ENCODE results near the gene OR4E1. TPM values are rescaled to one million over a fixed set of nuclear protein-coding genes. Genes with fewer than 3 reads are reported as not detected.

The OR4E1 gene, protein sequence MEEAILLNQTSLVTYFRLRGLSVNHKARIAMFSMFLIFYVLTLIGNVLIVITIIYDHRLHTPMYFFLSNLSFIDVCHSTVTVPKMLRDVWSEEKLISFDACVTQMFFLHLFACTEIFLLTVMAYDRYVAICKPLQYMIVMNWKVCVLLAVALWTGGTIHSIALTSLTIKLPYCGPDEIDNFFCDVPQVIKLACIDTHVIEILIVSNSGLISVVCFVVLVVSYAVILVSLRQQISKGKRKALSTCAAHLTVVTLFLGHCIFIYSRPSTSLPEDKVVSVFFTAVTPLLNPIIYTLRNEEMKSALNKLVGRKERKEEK
- total RNA-seq (not detected), polyA plus RNA-seq (not detected)
- long read RNA-seq, donor 1: 0 reads
- long read RNA-seq, donor 2: 0 reads

- no peak for DNase-seq
- Histone ChIP-seq H3K4me1 (no peaks in the 10 kb centered on the region), H3K27me3 (replicated peaks in 1 of 7) (peaks cover 0 to 12% (median 0%) of the 10 kb centered on the region in 7 donors), H3K4me3 (no peak within 1 kb of the TSS), H3K9me3 (peaks cover 0 to 28% (median 14%) of the 10 kb centered on the region in 8 donors), H3K27ac (no peak within 1 kb of the TSS), H3K36me3 (no peaks in the 10 kb centered on the region)
- no peak for TF ChIP-seq POLR2AphosphoS5 (IDR thresholded peaks at IDR 0.05)
- TF ChIP-seq, protein P1, sequence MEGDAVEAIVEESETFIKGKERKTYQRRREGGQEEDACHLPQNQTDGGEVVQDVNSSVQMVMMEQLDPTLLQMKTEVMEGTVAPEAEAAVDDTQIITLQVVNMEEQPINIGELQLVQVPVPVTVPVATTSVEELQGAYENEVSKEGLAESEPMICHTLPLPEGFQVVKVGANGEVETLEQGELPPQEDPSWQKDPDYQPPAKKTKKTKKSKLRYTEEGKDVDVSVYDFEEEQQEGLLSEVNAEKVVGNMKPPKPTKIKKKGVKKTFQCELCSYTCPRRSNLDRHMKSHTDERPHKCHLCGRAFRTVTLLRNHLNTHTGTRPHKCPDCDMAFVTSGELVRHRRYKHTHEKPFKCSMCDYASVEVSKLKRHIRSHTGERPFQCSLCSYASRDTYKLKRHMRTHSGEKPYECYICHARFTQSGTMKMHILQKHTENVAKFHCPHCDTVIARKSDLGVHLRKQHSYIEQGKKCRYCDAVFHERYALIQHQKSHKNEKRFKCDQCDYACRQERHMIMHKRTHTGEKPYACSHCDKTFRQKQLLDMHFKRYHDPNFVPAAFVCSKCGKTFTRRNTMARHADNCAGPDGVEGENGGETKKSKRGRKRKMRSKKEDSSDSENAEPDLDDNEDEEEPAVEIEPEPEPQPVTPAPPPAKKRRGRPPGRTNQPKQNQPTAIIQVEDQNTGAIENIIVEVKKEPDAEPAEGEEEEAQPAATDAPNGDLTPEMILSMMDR (IDR thresholded peaks at IDR 0.05 in 8 of 11, conservative IDR thresholded peaks at IDR 0.05 in 3 of 11): no peak
- TF ChIP-seq POLR2A (IDR thresholded peaks at IDR 0.05): no peak
- WGBS, 5 donors: 83 to 97% (median 92%) methylated on average over 1 of the region's 1 CpG
- intact Hi-C loops (cut with DNase I; ENCODE audit: low total_unique reads): no loop called here
Observed at GRCh38 chr14:21673718-21674117, at the start of gene OR4E1. Gene OR4E1, minus strand, starts transcription at chr14:21673818. Its CDS starts 2,883 bp downstream, at chr14:21670935.

DNA sequence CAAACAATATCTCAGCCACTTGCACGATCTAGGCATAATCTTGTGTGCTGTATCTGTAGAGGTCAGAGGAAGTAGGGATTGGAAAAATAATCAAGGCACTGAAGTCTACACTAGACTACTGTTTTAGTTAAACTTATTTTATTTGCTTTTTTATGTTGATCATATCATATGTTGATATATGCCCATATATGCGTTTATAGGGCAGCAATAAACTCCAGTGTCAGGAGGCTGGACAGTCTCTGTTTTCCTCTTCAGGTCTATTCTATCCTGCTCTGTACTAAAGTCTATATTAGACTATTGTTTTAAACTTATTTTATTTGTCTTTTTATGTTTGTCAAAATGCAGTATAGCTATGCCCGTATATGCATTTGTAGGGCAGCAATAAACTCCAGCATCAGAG lies 47.9 kb upstream of the OR4E1 start:
- H3K36me3 ChIP-seq: no peaks in the 10 kb centered on the region
- intact Hi-C loops (cut with DNase I; ENCODE audit: low total_unique reads): no loop called here
- WGBS, 5 donors: 79 to 92% (median 90%) methylated on average over 3 of the region's 3 CpGs
- DNase-seq: no peak
- H3K27ac ChIP-seq: no peak overlapping the region
- TF ChIP-seq, protein P1 (IDR thresholded peaks at IDR 0.05 in 8 of 11, conservative IDR thresholded peaks at IDR 0.05 in 3 of 11): no peak
- no peak for TF ChIP-seq POLR2A (IDR thresholded peaks at IDR 0.05)
- no peaks in the 10 kb centered on the region for H3K9me3 ChIP-seq
- peaks cover 0 to 51% (median 0%) of the 10 kb centered on the region in 7 donors for H3K27me3 ChIP-seq (replicated peaks in 1 of 7)
- H3K4me3 ChIP-seq: no peak overlapping the region
- no peaks in the 10 kb centered on the region for H3K4me1 ChIP-seq

GRCh38 chr14:21719841-21720240 lies 46.2 kb upstream of the OR4E1 start:
- DNase-seq: no peak
- TF ChIP-seq POLR2A (IDR thresholded peaks at IDR 0.05) (no peak), POLR2AphosphoS5 (IDR thresholded peaks at IDR 0.05) (no peak)
- TF ChIP-seq, protein P1 (IDR thresholded peaks at IDR 0.05 in 8 of 11, conservative IDR thresholded peaks at IDR 0.05 in 3 of 11): no peak
- Histone ChIP-seq H3K27me3 (replicated peaks in 1 of 7) (peaks cover 0 to 57% (median 0%) of the 10 kb centered on the region in 7 donors), H3K36me3 (no peaks in the 10 kb centered on the region), H3K27ac (no peak overlapping the region), H3K4me1 (no peaks in the 10 kb centered on the region), H3K9me3 (no peaks in the 10 kb centered on the region), H3K4me3 (no peak overlapping the region)
- 67 to 80% (median 73%) methylated on average over 3 of the region's 3 CpGs for WGBS, 5 donors
- intact Hi-C loops (cut with DNase I; ENCODE audit: low total_unique reads): no loop called here

DNA sequence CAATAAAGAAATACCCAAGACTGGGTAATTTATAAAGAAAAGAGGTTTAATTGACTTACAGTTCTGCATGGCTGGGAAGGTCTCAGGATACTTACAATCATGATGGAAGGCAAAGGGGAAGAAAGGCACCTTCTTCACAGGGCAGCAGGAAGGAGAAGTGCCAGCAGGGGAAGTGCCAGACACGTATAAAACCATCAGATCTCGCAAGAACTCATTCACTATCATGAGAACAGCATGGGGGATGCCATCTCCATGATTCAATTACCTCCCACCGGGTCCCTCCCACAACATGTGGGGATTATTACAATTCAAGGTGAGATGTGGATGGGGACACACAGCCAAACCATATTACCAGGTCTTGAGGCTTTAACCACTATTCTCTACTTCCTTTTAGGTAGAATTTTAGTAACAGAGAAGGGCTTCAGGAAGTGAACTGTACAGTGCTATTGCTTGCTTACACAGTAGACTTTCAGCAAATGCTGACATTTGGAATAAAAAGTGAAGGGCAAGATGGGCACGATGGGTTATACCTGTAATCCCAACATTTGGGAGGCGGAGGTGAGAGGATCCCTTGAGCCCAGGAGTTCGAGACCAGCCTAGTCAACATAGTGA lies 40.8 kb upstream of the OR4E1 start:
- no peak overlapping the region for H3K27ac ChIP-seq
- no peak for DNase-seq
- H3K36me3 ChIP-seq: no peaks in the 10 kb centered on the region
- intact Hi-C loops (cut with DNase I; ENCODE audit: low total_unique reads): no loop called here
- 64 to 76% (median 71%) methylated on average over 6 of the region's 6 CpGs for WGBS, 5 donors
- H3K4me3 ChIP-seq: no peak overlapping the region
- no peaks in the 10 kb centered on the region for H3K4me1 ChIP-seq
- peaks cover 0 to 47% (median 0%) of the 10 kb centered on the region in 7 donors for H3K27me3 ChIP-seq (replicated peaks in 1 of 7)
- H3K9me3 ChIP-seq: no peaks in the 10 kb centered on the region
- TF ChIP-seq POLR2A (IDR thresholded peaks at IDR 0.05): no peak
- TF ChIP-seq, protein P1 (IDR thresholded peaks at IDR 0.05 in 8 of 11, conservative IDR thresholded peaks at IDR 0.05 in 3 of 11): no peak
- no peak for TF ChIP-seq POLR2AphosphoS5 (IDR thresholded peaks at IDR 0.05)

All from spleen (tissue), 13 donors.